ENCODE measurements around the gene KLF4.

DNA sequence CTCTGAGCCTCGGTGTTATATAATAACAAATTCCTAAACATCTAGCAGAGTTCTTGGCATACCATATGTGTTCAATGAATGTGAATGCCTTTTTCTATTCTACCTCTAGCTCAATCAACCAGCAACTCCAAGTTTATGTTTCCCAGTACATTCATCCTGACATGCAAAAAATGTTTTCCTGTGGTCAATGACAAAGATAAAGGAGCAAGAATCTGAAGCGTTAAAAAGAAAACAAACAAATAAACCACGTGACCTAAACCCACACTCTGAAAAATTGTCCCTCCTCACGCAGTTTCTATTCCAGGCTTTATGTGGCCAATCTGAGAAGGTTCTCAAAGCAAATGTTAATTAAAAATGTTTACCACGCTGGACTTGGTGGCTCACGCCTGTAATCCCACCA lies 18.0 kb downstream of the KLF4 start:
- no peak for TF ChIP-seq EP300 (IDR thresholded peaks at IDR 0.05; ENCODE audit: low read depth)
- TF ChIP-seq CTCF (IDR thresholded peaks at IDR 0.05) = no peak
- TF ChIP-seq POLR2A (IDR thresholded peaks at IDR 0.05) = no peak
